Right lobe of liver (tissue), 6 donors: ENCODE measurements around the gene PCBD1. TPM values are rescaled to one million over a fixed set of nuclear protein-coding genes. Genes with fewer than 3 reads are reported as not detected.

Experiments
- ATAC-seq, 4 donors: fragments of 200-7000 bp; cut with Tn5 transposase; one replicate each; pipeline ENCODE4 v1.9.1; 2020; ENCODE audit warnings: mild to moderate bottlenecking in 4 of 4, moderate library complexity in 4 of 4
- DNase-seq, 3 donors: peaks; one replicate each; pipeline ENCODE4 v3.0.0-alpha.2; 2020
- H3K27ac ChIP-seq, 3 donors: fragments of 200-600 bp; one replicate each; pipeline ENCODE4 v1.8.0; 2022
- H3K27me3 ChIP-seq, 2 donors: fragments of 200-600 bp; one replicate each; pipeline ENCODE4 v1.8.0; 2022
- H3K36me3 ChIP-seq, 4 donors: fragments of 200-600 bp; sonication (generic) in 1 of 4; one replicate each; pipeline versions ENCODE4 v1.5.1 to v1.8.0; 2017 to 2022; ENCODE audit warnings: control low read depth in 1 of 4
- H3K4me1 ChIP-seq, 4 donors: fragments of 200-600 bp; sonication (generic) in 1 of 4; one replicate each; pipeline versions ENCODE4 v1.5.1 to v1.8.0; 2017 to 2022; ENCODE audit warnings: control low read depth in 1 of 4
- H3K4me3 ChIP-seq, 3 donors: fragments of 200-600 bp; one replicate each; pipeline ENCODE4 v1.8.0; 2022
- H3K9me3 ChIP-seq, 4 donors: fragments of 200-600 bp; sonication (generic) in 1 of 4; one replicate each; pipeline versions ENCODE4 v1.5.1 to v1.8.0; 2017 to 2022; ENCODE audit warnings: control low read depth in 1 of 4
- POLR2A ChIP-seq: fragments of 450-650 bp; IDR thresholded peaks from one replicate; pipeline ENCODE4 v1.6.1; 2017; ENCODE audit warnings: antibody characterized with exemption, mild to moderate bottlenecking
- WGBS: methylation state at CpG from one replicate; pipeline ENCODE4 v1.1.6; 2018; ENCODE audit warnings: low coverage, low lambda C conversion rate; ENCODE audit not compliant: insufficient coverage; ENCODE audit errors: missing lambda C conversion rate; 5-methylcytosine and 5-hydroxymethylcytosine counted together
- intact Hi-C, 2 donors: fragments of 100-400 bp; cut with DNase I; formaldehyde crosslinking; loops; one replicate each; pipeline versions ENCODE4 v1.11.2 to v1.14.1; 2022
- total RNA-seq, 6 experiments: library from RNA; depleted of rRNA in 2 of 6; stranded (reverse); fragments of >200 nt in 2 of 6; fragmentation: NEBNext Ultra II Directional in 3 of 6; extraction: Animal tissue kit (Norgen Biotek cat#: 25700) in 3 of 6; gene quantifications; one replicate each; pipeline versions ENCODE4 v1.1.0 to v1.2.4, GENCODE V29; 2016 to 2023
- TF ChIP-seq, protein P1 (sequence below), 4 donors: fragments of 200-600 bp in 3 of 4; fragments of 450-650 bp in 1 of 4; IDR thresholded peaks; one replicate each; pipeline versions ENCODE4 v1.5.1 to v1.8.0; 2016 to 2022; ENCODE audit warnings: antibody characterized with exemption in 4 of 4, mild to moderate bottlenecking in 2 of 4
- donor health status: DM: no; HTN: yes; CAD: no.
- donor health status: DM: no; HTN: no; CAD: no.
- donor health status: DM: no; HTN: no; CAD: no.
- donor health status: DM: no; HTN: yes; CAD: no.
- donor health status: DM: no; HTN: yes; CAD: no.

PCBD1 gene
- total RNA-seq, 6 experiments from 2014 or later, result 165 to 375 (median 230) TPM

DNA sequence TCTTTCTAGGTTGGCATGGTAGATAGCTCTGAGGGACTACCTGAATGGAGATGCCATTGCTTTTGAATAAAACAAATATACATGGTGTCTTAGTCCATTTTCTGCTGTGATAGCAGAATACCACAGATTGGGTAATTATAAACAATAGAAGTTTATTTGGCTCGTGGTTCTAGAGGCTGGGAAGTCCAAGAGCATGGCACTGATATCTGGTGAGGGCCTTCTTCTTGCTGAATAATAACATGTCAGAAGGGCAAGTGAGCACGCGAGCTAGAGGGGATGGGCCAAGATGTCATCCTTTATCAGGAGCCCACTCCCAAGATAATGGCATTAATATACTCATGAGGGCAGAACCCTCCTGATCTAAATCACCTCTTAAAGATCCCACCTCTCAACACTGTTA, 50.7 kb downstream of the PCBD1 start:
- ATAC-seq, result no peak

DNA sequence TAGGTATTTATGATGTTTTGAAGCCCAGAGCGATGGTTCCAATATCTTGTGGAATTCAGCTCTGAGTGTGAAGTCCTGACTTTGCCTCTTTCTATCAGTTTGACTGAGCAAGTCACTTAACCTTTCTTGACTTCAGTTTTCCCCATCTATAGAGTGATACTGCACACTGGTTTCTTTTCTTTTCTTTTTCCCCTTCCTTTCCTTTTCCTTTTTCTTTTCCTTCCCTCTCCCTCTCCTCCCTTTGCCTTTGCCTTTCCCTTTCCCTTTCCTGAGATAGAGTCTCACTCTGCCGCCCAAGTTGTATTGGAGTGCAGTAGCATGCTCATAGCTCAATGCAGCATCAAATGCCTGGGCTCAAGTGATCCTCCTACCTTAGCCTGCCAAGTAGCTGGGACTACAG, 52.0 kb downstream of the PCBD1 start:
- TF ChIP-seq, protein P1, sequence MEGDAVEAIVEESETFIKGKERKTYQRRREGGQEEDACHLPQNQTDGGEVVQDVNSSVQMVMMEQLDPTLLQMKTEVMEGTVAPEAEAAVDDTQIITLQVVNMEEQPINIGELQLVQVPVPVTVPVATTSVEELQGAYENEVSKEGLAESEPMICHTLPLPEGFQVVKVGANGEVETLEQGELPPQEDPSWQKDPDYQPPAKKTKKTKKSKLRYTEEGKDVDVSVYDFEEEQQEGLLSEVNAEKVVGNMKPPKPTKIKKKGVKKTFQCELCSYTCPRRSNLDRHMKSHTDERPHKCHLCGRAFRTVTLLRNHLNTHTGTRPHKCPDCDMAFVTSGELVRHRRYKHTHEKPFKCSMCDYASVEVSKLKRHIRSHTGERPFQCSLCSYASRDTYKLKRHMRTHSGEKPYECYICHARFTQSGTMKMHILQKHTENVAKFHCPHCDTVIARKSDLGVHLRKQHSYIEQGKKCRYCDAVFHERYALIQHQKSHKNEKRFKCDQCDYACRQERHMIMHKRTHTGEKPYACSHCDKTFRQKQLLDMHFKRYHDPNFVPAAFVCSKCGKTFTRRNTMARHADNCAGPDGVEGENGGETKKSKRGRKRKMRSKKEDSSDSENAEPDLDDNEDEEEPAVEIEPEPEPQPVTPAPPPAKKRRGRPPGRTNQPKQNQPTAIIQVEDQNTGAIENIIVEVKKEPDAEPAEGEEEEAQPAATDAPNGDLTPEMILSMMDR (IDR thresholded peaks at IDR 0.05), result no peak
- no peak for TF ChIP-seq POLR2A
- Histone ChIP-seq H3K4me3 (no peak overlapping the region), H3K27ac (peak overlapping the region in 1 of 3 donors; percentile 87), H3K36me3 (no peaks in the 10 kb centered on the region), H3K27me3 (no peaks in the 10 kb centered on the region), H3K9me3 (no peaks in the 10 kb centered on the region), H3K4me1 (peaks cover 0 to 36% (median 13%) of the 10 kb centered on the region in 4 donors)
- ATAC-seq (peak in 2 of 4 donors; percentile 3 to 24), DNase-seq (no peak)
- 25% methylated on average over 2 of the region's 2 CpGs for WGBS
- intact Hi-C loops, result no loop called here

More for the DNA sequence above, 50.7 kb downstream of the PCBD1 start:
- intact Hi-C loops, result no loop called here
- Histone ChIP-seq H3K36me3 (no peaks in the 10 kb centered on the region), H3K27me3 (no peaks in the 10 kb centered on the region), H3K4me3 (no peak overlapping the region), H3K27ac (peak overlapping the region in 1 of 3 donors; percentile 87), H3K9me3 (no peaks in the 10 kb centered on the region), H3K4me1 (peaks cover 0 to 36% (median 13%) of the 10 kb centered on the region in 4 donors)
- TF ChIP-seq, protein P1 (IDR thresholded peaks at IDR 0.05), result no peak
- TF ChIP-seq POLR2A, result no peak
- no peak for DNase-seq
- WGBS, result 68% methylated on average over 3 of the region's 3 CpGs

DNA sequence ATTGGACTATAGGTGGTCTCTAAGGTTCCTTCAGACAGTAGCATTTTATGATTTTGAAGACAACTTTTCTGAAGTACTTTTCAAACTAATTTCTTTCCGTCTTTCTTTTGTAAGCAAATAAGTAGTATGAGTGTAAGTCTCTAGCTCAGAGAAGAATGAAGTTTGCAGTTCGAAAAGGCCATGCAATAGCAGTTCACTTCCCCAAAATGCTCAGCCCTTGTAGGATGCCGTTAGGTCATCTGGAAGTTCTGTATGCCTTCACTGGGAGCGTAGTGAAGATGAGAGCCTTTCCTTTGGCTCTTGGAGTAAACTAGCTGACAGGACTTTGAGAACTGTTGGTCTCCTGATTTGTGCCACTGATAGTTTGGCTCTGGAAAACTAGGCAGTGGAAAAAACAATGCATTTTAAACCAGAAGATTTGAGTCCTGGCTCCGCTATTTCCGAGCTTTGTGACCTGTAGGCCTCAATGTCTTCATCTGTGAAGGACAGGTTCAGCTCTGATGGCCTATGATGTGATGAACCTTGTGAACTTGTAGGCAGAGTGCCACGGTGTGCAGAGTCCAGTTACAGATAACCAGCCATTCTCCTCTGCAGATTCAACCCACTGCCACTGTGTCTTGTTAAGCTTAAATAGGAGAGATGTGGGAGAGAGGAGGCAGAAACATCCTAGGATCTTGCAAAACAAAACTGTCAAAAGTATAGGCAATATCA, 53.8 kb downstream of the PCBD1 start:
- no peak for TF ChIP-seq POLR2A
- TF ChIP-seq, protein P1 (IDR thresholded peaks at IDR 0.05), result no peak
- H3K4me1 ChIP-seq, result peaks cover 0 to 43% (median 15%) of the 10 kb centered on the region in 4 donors
- peak overlapping the region in 1 of 3 donors; percentile 87 for H3K27ac ChIP-seq
- no peaks in the 10 kb centered on the region for H3K27me3 ChIP-seq
- no peaks in the 10 kb centered on the region for H3K9me3 ChIP-seq
- intact Hi-C loops, result no loop called here
- H3K36me3 ChIP-seq, result no peaks in the 10 kb centered on the region
- ATAC-seq (peak; percentile 89 to 96 (median 94)), DNase-seq (peak; percentile 49 to 90 (median 79))
- WGBS, result 45% methylated on average over 6 of the region's 7 CpGs
- H3K4me3 ChIP-seq, result no peak overlapping the region

DNA sequence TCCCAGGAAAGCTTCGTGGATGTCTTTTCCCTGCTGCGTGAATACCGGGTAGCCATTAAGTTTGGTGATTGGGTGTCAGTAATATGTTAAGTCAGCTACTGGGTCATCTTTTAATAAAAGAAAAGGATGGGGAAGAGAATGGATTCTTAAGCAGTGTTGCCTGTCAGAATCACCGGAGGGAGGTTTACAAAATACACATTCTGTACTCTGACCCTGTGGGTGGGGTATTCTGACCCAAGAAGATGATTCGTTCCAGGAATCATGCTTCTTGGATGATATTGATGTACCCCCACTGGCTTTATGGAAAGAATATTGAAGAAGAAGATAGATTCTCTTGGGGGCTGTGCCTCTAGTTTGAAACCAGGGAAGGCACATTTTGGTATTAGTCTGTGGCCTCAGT, 54.3 kb downstream of the PCBD1 start:
- no peaks in the 10 kb centered on the region for H3K9me3 ChIP-seq
- TF ChIP-seq, protein P1 (IDR thresholded peaks at IDR 0.05), result no peak
- no peak for TF ChIP-seq POLR2A
- intact Hi-C loops, result no loop called here
- H3K36me3 ChIP-seq, result no peaks in the 10 kb centered on the region
- no peak overlapping the region for H3K4me3 ChIP-seq
- H3K4me1 ChIP-seq, result peaks cover 0 to 48% (median 18%) of the 10 kb centered on the region in 4 donors
- no peaks in the 10 kb centered on the region for H3K27me3 ChIP-seq
- H3K27ac ChIP-seq, result peak overlapping the region in 1 of 3 donors; percentile 87
- ATAC-seq (no peak), DNase-seq (no peak)
- whole genome bisulfite sequencing, result 55% methylated on average over 4 of the region's 5 CpGs
